ENCODE results near the gene ARHGAP21. TPM values are rescaled to one million over a fixed set of nuclear protein-coding genes. Genes with fewer than 3 reads are reported as not detected.

The ARHGAP21 gene
- total and polyA plus RNA-seq, 4 donors: 18.8 to 138 (median 46.1) TPM

- no peaks in the 10 kb centered on the region for H3K9me3 ChIP-seq (ENCODE audit: control insufficient read depth in 4 of 4, insufficient read depth in 3 of 4, low read length in 3 of 4)
- no peak for TF ChIP-seq CTCF (IDR thresholded peaks at IDR 0.05; ENCODE audit: control extremely low read depth, extremely low read depth)
- peaks cover 0 to 32% (median 3%) of the 10 kb centered on the region in 5 donors for H3K4me1 ChIP-seq (ENCODE audit: control insufficient read depth in 5 of 5, insufficient read depth in 5 of 5, low read length in 5 of 5)
- ATAC-seq (ENCODE audit: insufficient read depth, low FRiP score) (peak; percentile 89), DNase-seq (peak; percentile 98 to 99 (median 99))
- peak overlapping the region; percentile 63 for H3K4me3 ChIP-seq
- H3K9ac ChIP-seq (ENCODE audit: insufficient read depth in 1 of 2, low read length in 2 of 2): peak overlapping the region; percentile 57 to 87
- WGBS, 2 donors: 1% methylated on average over 42 to 52 of the region's 52 CpGs
- peak overlapping the region; percentile 93 to 99 for H3K27ac ChIP-seq (ENCODE audit: low read depth in 1 of 2, low read length in 1 of 2)
- H3K36me3 ChIP-seq (ENCODE audit: control insufficient read depth in 4 of 4, insufficient read depth in 4 of 4, low read length in 4 of 4): peaks cover 0 to 11% (median under 1%) of the 10 kb centered on the region in 4 donors
- H3K27me3 ChIP-seq (ENCODE audit: control insufficient read depth in 3 of 3, insufficient read depth in 3 of 3, low read length in 2 of 3): no peaks in the 10 kb centered on the region
Observed at GRCh38 chr10:24724381-24725228, 918 bp upstream of the ARHGAP21 start.

- TF ChIP-seq CTCF (IDR thresholded peaks at IDR 0.05; ENCODE audit: control extremely low read depth, extremely low read depth): no peak
- H3K9me3 ChIP-seq (ENCODE audit: control insufficient read depth in 4 of 4, insufficient read depth in 3 of 4, low read length in 3 of 4): no peaks in the 10 kb centered on the region
- peaks cover 2 to 44% (median 3%) of the 10 kb centered on the region in 5 donors for H3K4me1 ChIP-seq (ENCODE audit: control insufficient read depth in 5 of 5, insufficient read depth in 5 of 5, low read length in 5 of 5)
- H3K27me3 ChIP-seq (ENCODE audit: control insufficient read depth in 3 of 3, insufficient read depth in 3 of 3, low read length in 2 of 3): no peaks in the 10 kb centered on the region
- WGBS, 2 donors: 0 to 1% methylated on average over 17 to 70 of the region's 70 CpGs
- no peak overlapping the region for H3K9ac ChIP-seq (ENCODE audit: insufficient read depth in 1 of 2, low read length in 2 of 2)
- H3K4me3 ChIP-seq: peak overlapping the region; percentile 63
- DNase-seq (no peak), ATAC-seq (ENCODE audit: insufficient read depth, low FRiP score) (no peak)
- peak overlapping the region; percentile 98 to 99 for H3K27ac ChIP-seq (ENCODE audit: low read depth in 1 of 2, low read length in 1 of 2)
- H3K36me3 ChIP-seq (ENCODE audit: control insufficient read depth in 4 of 4, insufficient read depth in 4 of 4, low read length in 4 of 4): peaks cover 0 to 11% (median under 1%) of the 10 kb centered on the region in 4 donors
Observed at GRCh38 chr10:24723386-24723787, 300 bp downstream of the ARHGAP21 start.

GRCh38 chr10:24722676-24723385 lies 856 bp downstream of the ARHGAP21 start:
- 0% methylated on average over 68 to 84 of the region's 84 CpGs for WGBS, 2 donors
- no peaks in the 10 kb centered on the region for H3K27me3 ChIP-seq (ENCODE audit: control insufficient read depth in 3 of 3, insufficient read depth in 3 of 3, low read length in 2 of 3)
- TF ChIP-seq CTCF (IDR thresholded peaks at IDR 0.05; ENCODE audit: control extremely low read depth, extremely low read depth): no peak
- peak overlapping the region; percentile 61 to 73 for H3K9ac ChIP-seq (ENCODE audit: insufficient read depth in 1 of 2, low read length in 2 of 2)
- H3K4me3 ChIP-seq: peak overlapping the region; percentile 57
- peaks cover 4 to 50% (median 7%) of the 10 kb centered on the region in 5 donors for H3K4me1 ChIP-seq (ENCODE audit: control insufficient read depth in 5 of 5, insufficient read depth in 5 of 5, low read length in 5 of 5)
- peak; percentile 22 for ATAC-seq (ENCODE audit: insufficient read depth, low FRiP score)
- peaks cover 0 to 11% (median under 1%) of the 10 kb centered on the region in 4 donors for H3K36me3 ChIP-seq (ENCODE audit: control insufficient read depth in 4 of 4, insufficient read depth in 4 of 4, low read length in 4 of 4)
- peak overlapping the region; percentile 94 to 98 for H3K27ac ChIP-seq (ENCODE audit: low read depth in 1 of 2, low read length in 1 of 2)
- peak; percentile 67 to 76 (median 72) for DNase-seq
- H3K9me3 ChIP-seq (ENCODE audit: control insufficient read depth in 4 of 4, insufficient read depth in 3 of 4, low read length in 3 of 4): no peaks in the 10 kb centered on the region

Data from lung (tissue), 12 donors.